Measurements from ENCODE around the gene LYSMD4.

Gene LYSMD4

DNA sequence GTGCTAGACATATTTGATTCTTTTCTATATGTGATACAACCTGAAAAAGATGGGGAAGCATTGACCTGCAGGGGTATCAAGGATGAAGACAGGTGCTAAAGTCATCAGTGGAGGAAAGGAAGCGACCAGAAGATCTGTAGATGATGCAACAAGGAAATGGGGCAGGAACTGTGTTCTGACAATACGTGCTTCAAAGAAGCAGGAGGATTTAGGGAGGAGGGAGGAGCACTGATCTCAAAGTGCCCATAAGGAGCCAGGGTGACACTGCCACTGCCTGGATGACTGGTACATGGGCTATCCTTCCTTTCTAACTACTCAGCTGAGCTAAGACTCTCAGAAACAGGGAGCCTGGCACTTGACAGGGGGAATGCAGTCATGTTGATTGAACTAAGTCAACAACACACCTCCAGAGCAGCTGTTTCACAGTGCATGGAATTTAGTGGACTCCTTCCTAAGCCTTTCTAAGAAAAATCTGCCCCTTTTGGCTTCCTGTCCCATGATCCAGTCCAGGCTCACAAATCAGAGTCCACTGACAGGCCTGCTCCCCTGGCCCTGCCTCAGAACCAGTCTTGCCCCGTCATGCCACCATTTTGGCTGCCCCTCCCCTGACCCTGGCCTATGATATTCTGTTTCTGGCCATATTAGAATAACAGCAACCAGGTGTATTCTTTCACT, 12.0 kb downstream of the LYSMD4 start:
- Histone ChIP-seq H3K4me1 (ENCODE audit: control insufficient read depth, insufficient read depth, low read length) (no peaks in the 10 kb centered on the region; the same call in 1 of the 2 replicates), H3K9me3 (ENCODE audit: control insufficient read depth, insufficient read depth, low read length) (no peaks in the 10 kb centered on the region), H3K27me3 (ENCODE audit: control insufficient read depth, insufficient read depth, low read length) (no peaks in the 10 kb centered on the region), H3K4me3 (ENCODE audit: low read length) (no peak overlapping the region), H3K36me3 (ENCODE audit: control insufficient read depth, insufficient read depth, low read length) (no peaks in the 10 kb centered on the region), H3K27ac (ENCODE audit: low read length) (no peak overlapping the region)
- DNase-seq (ENCODE audit: low read depth, low spot score) = no peak
- no CpG with 5 or more reads among the region's 3 CpGs for WGBS (ENCODE audit: insufficient coverage, insufficient read length)

DNA sequence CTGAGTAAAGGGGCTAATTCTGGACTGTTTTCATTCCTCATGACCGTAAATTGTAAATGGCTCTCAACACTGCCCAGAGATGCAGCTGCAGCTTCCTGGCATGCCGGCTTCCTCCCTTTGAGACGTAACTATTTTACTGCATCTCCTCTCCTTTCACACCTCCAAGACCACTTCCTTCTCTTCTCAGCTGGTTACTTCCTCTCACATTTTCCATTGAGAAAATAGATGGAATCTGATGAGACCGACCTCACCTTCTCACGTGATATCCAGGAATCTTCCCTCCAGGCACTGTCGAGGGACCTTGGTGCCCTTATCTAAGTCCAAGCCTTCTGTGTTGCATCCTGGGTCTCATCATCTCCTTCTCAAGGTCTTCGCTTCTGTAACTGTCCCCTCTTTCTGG, 12.7 kb downstream of the LYSMD4 start:
- whole genome bisulfite sequencing (ENCODE audit: insufficient coverage, insufficient read length) = no CpG with 5 or more reads among the region's 7 CpGs
- no peak for DNase-seq (ENCODE audit: low read depth, low spot score)
- no peak overlapping the region for H3K4me3 ChIP-seq (ENCODE audit: low read length)
- no peaks in the 10 kb centered on the region for H3K9me3 ChIP-seq (ENCODE audit: control insufficient read depth, insufficient read depth, low read length)
- no peaks in the 10 kb centered on the region; the same call in 1 of the 2 replicates for H3K4me1 ChIP-seq (ENCODE audit: control insufficient read depth, insufficient read depth, low read length)
- no peaks in the 10 kb centered on the region for H3K36me3 ChIP-seq (ENCODE audit: control insufficient read depth, insufficient read depth, low read length)
- H3K27me3 ChIP-seq (ENCODE audit: control insufficient read depth, insufficient read depth, low read length) = no peaks in the 10 kb centered on the region
- no peak overlapping the region for H3K27ac ChIP-seq (ENCODE audit: low read length)

DNA sequence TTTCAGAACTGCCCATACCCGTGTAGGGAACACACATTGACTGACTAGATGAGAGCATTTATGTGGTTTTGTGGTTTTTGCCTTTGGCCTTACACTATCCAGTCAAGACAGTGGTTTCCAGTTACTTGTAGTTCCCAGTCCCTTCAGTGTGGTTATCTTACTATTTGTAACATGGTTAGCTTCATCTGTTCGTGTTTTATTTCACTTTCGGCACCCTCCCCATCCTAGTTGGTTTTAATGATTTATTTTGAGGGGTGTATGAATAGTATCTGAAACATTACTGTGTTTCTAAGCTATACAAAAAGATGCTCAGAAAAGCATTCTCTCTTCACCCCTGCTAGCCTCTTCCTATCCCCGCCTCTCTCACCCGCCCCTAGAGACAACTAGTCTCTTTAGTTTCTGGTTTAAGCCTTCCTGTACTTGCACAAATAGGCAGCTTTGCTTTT, 14.1 kb downstream of the LYSMD4 start:
- WGBS (ENCODE audit: insufficient coverage, insufficient read length) = no CpG with 5 or more reads among the region's 5 CpGs
- Histone ChIP-seq H3K27me3 (ENCODE audit: control insufficient read depth, insufficient read depth, low read length) (no peaks in the 10 kb centered on the region), H3K27ac (ENCODE audit: low read length) (no peak overlapping the region), H3K9me3 (ENCODE audit: control insufficient read depth, insufficient read depth, low read length) (no peaks in the 10 kb centered on the region), H3K4me3 (ENCODE audit: low read length) (no peak overlapping the region), H3K36me3 (ENCODE audit: control insufficient read depth, insufficient read depth, low read length) (no peaks in the 10 kb centered on the region), H3K4me1 (ENCODE audit: control insufficient read depth, insufficient read depth, low read length) (no peaks in the 10 kb centered on the region; the same call in 1 of the 2 replicates)
- DNase-seq (ENCODE audit: low read depth, low spot score) = no peak

DNA sequence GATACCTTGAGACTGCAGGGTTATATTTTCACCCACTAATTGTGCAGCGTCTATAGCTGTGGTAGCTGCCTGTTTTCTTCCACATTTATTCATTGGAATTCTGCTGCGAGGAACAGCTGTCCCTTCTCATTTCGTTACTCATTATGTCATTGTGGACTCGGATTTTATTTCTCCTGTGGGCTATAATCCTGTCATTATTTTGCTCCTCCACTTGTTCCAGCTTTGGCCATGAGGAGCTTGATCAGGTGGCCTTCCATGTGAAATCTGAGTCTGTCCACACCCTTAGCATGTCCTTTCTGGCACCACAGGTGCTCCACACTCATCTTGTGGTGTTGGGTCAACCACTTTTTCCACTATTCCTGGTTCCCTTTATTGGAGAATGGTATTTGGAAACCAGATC, 14.8 kb downstream of the LYSMD4 start:
- no peaks in the 10 kb centered on the region; the same call in 1 of the 2 replicates for H3K4me1 ChIP-seq (ENCODE audit: control insufficient read depth, insufficient read depth, low read length)
- no peaks in the 10 kb centered on the region for H3K9me3 ChIP-seq (ENCODE audit: control insufficient read depth, insufficient read depth, low read length)
- no peaks in the 10 kb centered on the region for H3K27me3 ChIP-seq (ENCODE audit: control insufficient read depth, insufficient read depth, low read length)
- DNase-seq (ENCODE audit: low read depth, low spot score) = no peak
- H3K36me3 ChIP-seq (ENCODE audit: control insufficient read depth, insufficient read depth, low read length) = no peaks in the 10 kb centered on the region
- no peak overlapping the region for H3K4me3 ChIP-seq (ENCODE audit: low read length)
- no CpG with 5 or more reads among the region's 4 CpGs for WGBS (ENCODE audit: insufficient coverage, insufficient read length)
- no peak overlapping the region for H3K27ac ChIP-seq (ENCODE audit: low read length)

DNA sequence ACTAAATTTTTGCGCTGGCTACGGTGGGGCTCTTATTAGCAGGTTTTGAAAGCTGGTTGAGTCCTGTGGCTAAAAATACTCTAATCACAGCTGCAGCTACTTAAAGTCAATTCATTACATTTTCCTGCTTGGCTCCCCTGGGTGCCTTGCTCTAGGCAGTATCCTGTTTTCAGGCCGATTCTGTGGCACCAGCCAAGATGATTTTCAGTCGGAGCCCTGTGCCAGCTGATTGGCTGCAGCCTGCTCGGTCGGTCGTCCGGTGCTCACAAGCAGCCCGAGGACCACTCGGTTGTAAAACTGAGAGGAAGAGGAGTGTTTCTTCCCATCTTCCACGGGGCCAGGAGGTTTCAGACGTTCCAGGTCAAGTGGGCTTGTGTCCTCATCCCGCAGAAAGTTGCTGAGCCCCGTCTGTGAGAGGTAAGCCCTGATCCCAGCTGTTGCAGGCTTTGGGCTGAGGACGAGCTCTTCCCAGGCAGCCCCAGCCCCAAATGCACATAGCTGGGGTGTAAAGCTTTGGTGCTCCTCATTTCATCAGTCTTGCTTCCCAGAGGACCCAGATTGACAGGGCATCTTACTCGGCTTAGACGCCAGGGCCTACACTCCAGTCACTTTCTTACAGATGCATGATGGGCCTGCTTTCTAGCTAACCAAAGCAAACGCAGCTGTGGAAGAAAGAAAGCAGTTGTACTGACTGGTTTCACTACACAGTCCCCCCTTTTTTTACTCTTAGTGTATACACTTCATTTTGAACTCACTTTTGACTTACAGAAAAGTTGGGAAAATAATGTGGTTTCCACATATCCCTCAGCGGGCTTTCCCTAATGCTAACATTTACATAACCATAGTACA, 15.9 kb downstream of the LYSMD4 start:
- WGBS (ENCODE audit: insufficient coverage, insufficient read length) = no CpG with 5 or more reads among the region's 19 CpGs
- Histone ChIP-seq H3K27ac (ENCODE audit: low read length) (no peak overlapping the region), H3K27me3 (ENCODE audit: control insufficient read depth, insufficient read depth, low read length) (no peaks in the 10 kb centered on the region), H3K4me3 (ENCODE audit: low read length) (no peak overlapping the region), H3K4me1 (ENCODE audit: control insufficient read depth, insufficient read depth, low read length) (no peaks in the 10 kb centered on the region), H3K36me3 (ENCODE audit: control insufficient read depth, insufficient read depth, low read length) (no peaks in the 10 kb centered on the region; the same call in 1 of the 2 replicates), H3K9me3 (ENCODE audit: control insufficient read depth, insufficient read depth, low read length) (no peaks in the 10 kb centered on the region)
- no peak for DNase-seq (ENCODE audit: low read depth, low spot score)

DNA sequence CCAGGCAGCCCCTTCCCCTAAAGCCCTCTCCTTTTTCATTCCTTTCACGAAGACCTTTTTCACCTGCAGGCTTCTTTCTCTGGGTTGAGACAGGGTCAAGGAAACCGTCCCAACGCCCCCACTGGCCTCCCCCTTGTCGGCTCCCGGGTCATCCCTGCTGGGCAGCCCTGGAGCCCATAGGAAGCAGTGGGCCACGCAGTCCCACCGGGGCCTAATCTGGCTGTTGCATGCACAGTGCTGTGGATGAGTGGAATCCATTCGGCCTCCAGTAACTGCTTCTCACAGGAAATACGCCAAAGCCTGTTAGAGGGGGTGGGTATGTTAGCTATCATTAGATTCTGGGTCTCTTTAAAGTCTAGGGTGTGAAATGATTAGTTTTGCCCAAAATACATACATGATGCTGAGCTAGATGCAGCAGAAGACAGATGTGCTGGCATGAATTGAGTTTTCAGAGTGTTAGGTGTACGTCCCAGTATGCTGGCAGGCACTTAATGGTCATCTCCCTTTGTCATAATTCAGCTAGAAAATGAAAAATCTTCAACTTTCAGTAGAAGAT, 16.6 kb downstream of the LYSMD4 start:
- Histone ChIP-seq H3K27ac (ENCODE audit: low read length) (no peak overlapping the region), H3K36me3 (ENCODE audit: control insufficient read depth, insufficient read depth, low read length) (no peaks in the 10 kb centered on the region; the same call in 1 of the 2 replicates), H3K4me1 (ENCODE audit: control insufficient read depth, insufficient read depth, low read length) (no peaks in the 10 kb centered on the region), H3K9me3 (ENCODE audit: control insufficient read depth, insufficient read depth, low read length) (no peaks in the 10 kb centered on the region), H3K27me3 (ENCODE audit: control insufficient read depth, insufficient read depth, low read length) (no peaks in the 10 kb centered on the region), H3K4me3 (ENCODE audit: low read length) (no peak overlapping the region)
- no peak for DNase-seq (ENCODE audit: low read depth, low spot score)
- no CpG with 5 or more reads among the region's 10 CpGs for WGBS (ENCODE audit: insufficient coverage, insufficient read length)

DNA sequence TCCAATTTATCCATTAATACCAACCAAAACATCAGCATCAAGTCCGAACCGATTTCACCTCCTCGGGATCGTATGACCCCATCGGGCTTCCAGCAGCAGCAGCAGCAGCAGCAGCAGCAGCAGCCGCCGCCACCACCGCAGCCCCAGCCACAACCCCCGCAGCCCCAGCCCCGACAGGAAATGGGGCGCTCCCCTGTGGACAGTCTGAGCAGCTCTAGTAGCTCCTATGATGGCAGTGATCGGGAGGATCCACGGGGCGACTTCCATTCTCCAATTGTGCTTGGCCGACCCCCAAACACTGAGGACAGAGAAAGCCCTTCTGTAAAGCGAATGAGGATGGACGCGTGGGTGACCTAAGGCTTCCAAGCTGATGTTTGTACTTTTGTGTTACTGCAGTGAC, 20.8 kb downstream of the LYSMD4 start:
- Histone ChIP-seq H3K4me1 (ENCODE audit: control insufficient read depth, insufficient read depth, low read length) (no peaks in the 10 kb centered on the region), H3K27me3 (ENCODE audit: control insufficient read depth, insufficient read depth, low read length) (no peaks in the 10 kb centered on the region), H3K4me3 (ENCODE audit: low read length) (no peak overlapping the region), H3K36me3 (ENCODE audit: control insufficient read depth, insufficient read depth, low read length) (peaks cover 3% of the 10 kb centered on the region; the same call in 1 of the 2 replicates), H3K9me3 (ENCODE audit: control insufficient read depth, insufficient read depth, low read length) (no peaks in the 10 kb centered on the region), H3K27ac (ENCODE audit: low read length) (no peak overlapping the region)
- DNase-seq (ENCODE audit: low read depth, low spot score) = no peak
- WGBS (ENCODE audit: insufficient coverage, insufficient read length) = no CpG with 5 or more reads among the region's 18 CpGs

DNA sequence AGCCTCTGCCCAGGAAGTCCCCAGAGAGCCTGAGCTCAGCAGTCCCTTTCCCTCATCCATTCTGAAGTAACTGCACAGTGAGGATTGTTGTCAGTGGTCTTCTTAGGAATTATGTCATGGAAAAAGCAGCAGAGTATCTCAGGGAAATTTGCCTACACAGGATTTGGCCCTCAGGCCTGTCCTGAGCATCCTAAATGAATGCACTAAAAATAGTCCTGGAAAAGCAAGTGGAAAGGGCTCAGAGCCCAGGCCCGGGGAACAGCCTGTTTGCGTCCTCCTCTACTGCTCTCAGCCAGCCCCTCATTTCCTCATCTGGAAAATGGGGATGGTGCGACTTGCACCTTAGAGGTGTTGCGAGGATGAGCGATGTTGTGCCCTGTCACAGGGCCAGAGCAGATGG, 21.6 kb downstream of the LYSMD4 start:
- H3K4me3 ChIP-seq (ENCODE audit: low read length) = no peak overlapping the region
- no peaks in the 10 kb centered on the region for H3K9me3 ChIP-seq (ENCODE audit: control insufficient read depth, insufficient read depth, low read length)
- peaks cover 3% of the 10 kb centered on the region; the same call in 1 of the 2 replicates for H3K36me3 ChIP-seq (ENCODE audit: control insufficient read depth, insufficient read depth, low read length)
- DNase-seq (ENCODE audit: low read depth, low spot score) = no peak
- no peak overlapping the region for H3K27ac ChIP-seq (ENCODE audit: low read length)
- H3K4me1 ChIP-seq (ENCODE audit: control insufficient read depth, insufficient read depth, low read length) = no peaks in the 10 kb centered on the region
- H3K27me3 ChIP-seq (ENCODE audit: control insufficient read depth, insufficient read depth, low read length) = no peaks in the 10 kb centered on the region
- no CpG with 5 or more reads among the region's 5 CpGs for WGBS (ENCODE audit: insufficient coverage, insufficient read length)

DNA sequence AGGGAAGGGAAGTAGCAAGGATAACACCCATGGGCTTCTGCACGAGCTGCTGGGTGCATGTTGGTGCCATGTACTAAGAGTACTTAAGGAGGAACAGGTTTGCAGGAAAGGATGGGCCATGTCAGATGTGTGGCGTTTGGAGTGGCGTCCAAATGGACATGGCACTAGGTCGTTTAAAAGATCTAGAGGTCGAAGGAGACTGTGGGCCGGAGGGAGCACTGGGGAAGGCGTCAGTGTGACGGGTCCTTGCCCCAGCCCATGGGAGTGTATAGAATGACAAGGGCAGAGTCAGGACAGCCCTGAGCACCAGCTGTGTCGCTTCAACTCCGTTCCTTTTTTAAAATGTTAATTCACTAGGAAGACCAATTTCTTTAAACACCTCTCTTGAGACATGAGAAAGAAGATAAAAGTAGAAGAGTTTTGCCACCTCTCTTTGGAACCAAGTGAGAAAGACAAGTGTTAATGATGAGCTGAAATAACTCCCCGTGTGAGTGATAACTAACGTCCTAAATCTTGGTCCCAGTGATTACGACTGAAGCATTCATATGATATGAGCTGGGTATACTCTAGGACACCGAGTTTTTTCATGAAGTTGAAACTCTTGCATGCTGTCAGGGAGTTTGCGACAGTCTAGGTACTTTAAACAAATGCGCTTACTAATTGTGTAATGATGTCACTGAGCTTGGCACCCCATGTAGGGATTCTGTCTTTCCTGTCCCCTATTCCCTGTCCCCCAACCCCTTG, 23.8 kb downstream of the LYSMD4 start:
- Histone ChIP-seq H3K27me3 (ENCODE audit: control insufficient read depth, insufficient read depth, low read length) (no peaks in the 10 kb centered on the region), H3K27ac (ENCODE audit: low read length) (no peak overlapping the region), H3K36me3 (ENCODE audit: control insufficient read depth, insufficient read depth, low read length) (peaks cover 3% of the 10 kb centered on the region; the same call in 1 of the 2 replicates), H3K4me1 (ENCODE audit: control insufficient read depth, insufficient read depth, low read length) (no peaks in the 10 kb centered on the region), H3K9me3 (ENCODE audit: control insufficient read depth, insufficient read depth, low read length) (no peaks in the 10 kb centered on the region), H3K4me3 (ENCODE audit: low read length) (no peak overlapping the region)
- WGBS (ENCODE audit: insufficient coverage, insufficient read length) = no CpG with 5 or more reads among the region's 16 CpGs
- no peak for DNase-seq (ENCODE audit: low read depth, low spot score)

DNA sequence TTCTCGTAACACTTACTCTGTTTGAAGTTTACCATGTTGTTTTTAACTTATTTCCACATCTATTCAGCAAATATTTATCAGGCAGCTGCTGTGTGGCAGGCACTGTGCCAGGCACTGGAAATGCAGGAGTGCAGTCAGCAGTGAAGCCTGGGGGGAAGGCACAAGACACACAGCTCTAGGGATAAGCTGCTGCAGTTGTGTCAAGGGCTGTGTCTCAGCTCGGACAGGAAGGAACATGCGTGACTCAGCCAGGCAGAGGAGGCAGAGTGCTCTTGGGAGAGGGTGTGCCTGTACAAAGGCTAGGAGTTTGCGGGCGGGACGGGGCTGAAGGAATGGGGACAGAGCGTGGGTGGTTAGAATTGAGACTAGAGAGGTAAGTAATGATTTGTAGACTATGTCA, 24.7 kb downstream of the LYSMD4 start:
- Histone ChIP-seq H3K4me3 (ENCODE audit: low read length) (no peak overlapping the region), H3K9me3 (ENCODE audit: control insufficient read depth, insufficient read depth, low read length) (no peaks in the 10 kb centered on the region), H3K27me3 (ENCODE audit: control insufficient read depth, insufficient read depth, low read length) (no peaks in the 10 kb centered on the region), H3K4me1 (ENCODE audit: control insufficient read depth, insufficient read depth, low read length) (no peaks in the 10 kb centered on the region), H3K27ac (ENCODE audit: low read length) (no peak overlapping the region), H3K36me3 (ENCODE audit: control insufficient read depth, insufficient read depth, low read length) (peaks cover 3% of the 10 kb centered on the region; the same call in 1 of the 2 replicates)
- DNase-seq (ENCODE audit: low read depth, low spot score) = no peak
- no CpG with 5 or more reads among the region's 7 CpGs for WGBS (ENCODE audit: insufficient coverage, insufficient read length)

Data from iPS DF 6.9 (cell line).